ENCODE results near the gene MORN5.

- no peak for TF ChIP-seq CTCF (IDR thresholded peaks at IDR 0.05)
- no peak for TF ChIP-seq POLR2A (IDR thresholded peaks at IDR 0.05)
Measured at GRCh38 chr9:122121391-122121790, 38.3 kb upstream of the MORN5 start.
